ENCODE measurements around the gene PRKCA. TPM values are rescaled to one million over a fixed set of nuclear protein-coding genes. Genes with fewer than 3 reads are reported as not detected.

Gene PRKCA
- total RNA-seq, 1 experiment from 2014 or later = 29.6 TPM

GRCh38 chr17:66726371-66726770 lies 424.0 kb downstream of the PRKCA start:
- Mint-ChIP-seq H3K27me3 (ENCODE audit: insufficient read depth, unreplicated experiment) (no peaks in the 10 kb centered on the region), H3K4me3 (ENCODE audit: unreplicated experiment) (no peak overlapping the region), H3K9me3 (ENCODE audit: unreplicated experiment) (no peaks in the 10 kb centered on the region), H3K27ac (ENCODE audit: unreplicated experiment) (no peak overlapping the region), H3K36me3 (ENCODE audit: insufficient read depth, unreplicated experiment) (peaks cover 9% of the 10 kb centered on the region), H3K4me1 (ENCODE audit: low read depth, unreplicated experiment) (no peaks in the 10 kb centered on the region)
- Histone ChIP-seq H3K27me3 (replicated peaks; ENCODE audit: control insufficient read depth, insufficient read depth, low read length) (no peaks in the 10 kb centered on the region), H3K4me1 (no peaks in the 10 kb centered on the region), H3K36me3 (ENCODE audit: control insufficient read depth, insufficient read depth, low read length) (no peaks in the 10 kb centered on the region), H3K4me3 (ENCODE audit: low read depth, low read length) (no peak overlapping the region), H3K9me3 (no peaks in the 10 kb centered on the region)
- no peak for TF ChIP-seq CTCF (IDR thresholded peaks at IDR 0.05; ENCODE audit: insufficient read depth in 1 of 2, low read depth in 1 of 2, low read length in 1 of 2, severe bottlenecking in 1 of 2, unreplicated experiment in 1 of 2)
- ChIA-PET POLR2A (no interaction called here), CTCF (no interaction called here)
- DNase-seq = peak in 1 of 2 experiments; percentile 16
- intact Hi-C loops (cut with micrococcal nuclease; ENCODE audit: unreplicated experiment) = loop anchor here (10.0 kb wide), 1 partner anchor 518 kb away; the partner anchor contains the start of gene HELZ
- BruUV-seq (replicated peaks) = no TSS peak

- ChIA-PET POLR2A (no interaction called here), CTCF (interaction anchor here (0.9 to 1.8 kb wide), 2 partner anchors 249 to 261 kb away, joined by 3 to 14 read pairs; no protein-coding TSS in a partner anchor)
- intact Hi-C loops (cut with micrococcal nuclease; ENCODE audit: unreplicated experiment) = loop anchor here (10.0 kb wide), 1 partner anchor 518 kb away; the partner anchor contains the start of gene HELZ
- H3K9me3 Mint-ChIP-seq (ENCODE audit: unreplicated experiment) = no peaks in the 10 kb centered on the region
- BruUV-seq (replicated peaks) = no TSS peak
- no peaks in the 10 kb centered on the region for H3K36me3 ChIP-seq (ENCODE audit: control insufficient read depth, insufficient read depth, low read length)
- DNase-seq = peak in 1 of 2 experiments; percentile 21
- H3K27me3 ChIP-seq (replicated peaks; ENCODE audit: control insufficient read depth, insufficient read depth, low read length) = no peaks in the 10 kb centered on the region
- H3K4me3 Mint-ChIP-seq (ENCODE audit: unreplicated experiment) = no peak overlapping the region
- no peak for TF ChIP-seq CTCF (IDR thresholded peaks at IDR 0.05; ENCODE audit: insufficient read depth in 1 of 2, low read depth in 1 of 2, low read length in 1 of 2, severe bottlenecking in 1 of 2, unreplicated experiment in 1 of 2)
- no peak overlapping the region for H3K27ac Mint-ChIP-seq (ENCODE audit: unreplicated experiment)
- no peak overlapping the region for H3K4me3 ChIP-seq (ENCODE audit: low read depth, low read length)
- no peaks in the 10 kb centered on the region for H3K4me1 Mint-ChIP-seq (ENCODE audit: low read depth, unreplicated experiment)
- H3K27me3 Mint-ChIP-seq (ENCODE audit: insufficient read depth, unreplicated experiment) = no peaks in the 10 kb centered on the region
- H3K36me3 Mint-ChIP-seq (ENCODE audit: insufficient read depth, unreplicated experiment) = peaks cover 9% of the 10 kb centered on the region
- no peaks in the 10 kb centered on the region for H3K4me1 ChIP-seq
- H3K9me3 ChIP-seq = no peaks in the 10 kb centered on the region
Observed at GRCh38 chr17:66726846-66727245, 424.4 kb downstream of the PRKCA start.

- TF ChIP-seq CTCF (IDR thresholded peaks at IDR 0.05; ENCODE audit: insufficient read depth in 1 of 2, low read depth in 1 of 2, low read length in 1 of 2, severe bottlenecking in 1 of 2, unreplicated experiment in 1 of 2) = peak; percentile 60 to 90
- POLR2A ChIA-PET = interaction anchor here (0.6 kb wide), 1 partner anchor 422 kb away, joined by 3 read pairs; no protein-coding TSS in a partner anchor
- Mint-ChIP-seq H3K27ac (ENCODE audit: unreplicated experiment) (no peak overlapping the region), H3K9me3 (ENCODE audit: unreplicated experiment) (no peaks in the 10 kb centered on the region), H3K4me3 (ENCODE audit: unreplicated experiment) (no peak overlapping the region), H3K27me3 (ENCODE audit: insufficient read depth, unreplicated experiment) (no peaks in the 10 kb centered on the region), H3K4me1 (ENCODE audit: low read depth, unreplicated experiment) (no peaks in the 10 kb centered on the region), H3K36me3 (ENCODE audit: insufficient read depth, unreplicated experiment) (peaks cover 9% of the 10 kb centered on the region)
- intact Hi-C loops (cut with micrococcal nuclease; ENCODE audit: unreplicated experiment) = loop anchor here (1.0 to 10.0 kb wide), 2 partner anchors 178 to 517 kb away; partner anchors contain the start of gene HELZ
- H3K4me1 ChIP-seq = no peaks in the 10 kb centered on the region
- BruUV-seq (replicated peaks) = no TSS peak
- 0 out of 2 replicates have a peak, but pooled peaks cover 2% of the 10 kb centered on the region for H3K36me3 ChIP-seq (ENCODE audit: control insufficient read depth, insufficient read depth, low read length)
- H3K4me3 ChIP-seq (ENCODE audit: low read depth, low read length) = no peak overlapping the region
- CTCF ChIA-PET = interaction anchor here (0.5 to 1.8 kb wide), 7 partner anchors 12 to 260 kb away, joined by 3 to 14 read pairs (median 3); no protein-coding TSS in a partner anchor
- DNase-seq = peak; percentile 62 to 69
- H3K9me3 ChIP-seq = no peaks in the 10 kb centered on the region
- H3K27me3 ChIP-seq (replicated peaks; ENCODE audit: control insufficient read depth, insufficient read depth, low read length) = no peaks in the 10 kb centered on the region
Observed at GRCh38 chr17:66727634-66728570, 425.5 kb downstream of the PRKCA start.

Data from Caco-2 (cell line).